ENCODE measurements around the gene APOBEC3H. TPM values are rescaled to one million over a fixed set of nuclear protein-coding genes. Genes with fewer than 3 reads are reported as not detected.

The APOBEC3H gene
- total and polyA plus RNA-seq, 2 donors (not counting 3 experiments of a cell fraction or from before 2014, with no cell fraction given), result not detected

DNA sequence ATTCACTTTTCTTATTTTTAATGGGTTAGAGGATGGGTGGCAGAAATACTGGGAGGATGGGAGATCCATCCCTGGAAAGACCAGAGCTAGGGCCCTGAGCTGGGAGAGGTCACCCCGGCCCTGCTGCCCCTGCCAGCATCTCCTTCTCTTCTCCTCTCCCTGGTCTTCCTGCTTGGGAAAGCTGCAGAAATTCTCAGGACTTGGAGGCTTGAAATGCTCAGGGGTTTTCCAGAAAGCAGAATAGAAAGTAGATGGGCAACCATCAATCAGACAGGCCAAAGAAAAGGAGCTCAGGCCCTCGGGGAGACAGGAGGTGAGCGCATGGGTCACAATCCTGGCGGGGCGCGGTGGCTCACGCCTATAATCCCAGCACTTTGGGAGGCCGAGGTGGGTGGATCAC, 1.5 kb downstream of the APOBEC3H start:
- FAIRE-seq, result no peak
- no peak overlapping the region for H3K9ac ChIP-seq (replicated peaks; ENCODE audit: extremely low read depth, insufficient read depth, low read length)
- no peaks in the 10 kb centered on the region for H4K20me1 ChIP-seq (replicated peaks; ENCODE audit: control insufficient read depth, extremely low read depth, insufficient read depth, low read length)
- CTCF ChIA-PET, result interaction anchor here (1.0 to 1.4 kb wide), 2 partner anchors 23 to 229 kb away, joined by 5 read pairs; no protein-coding TSS in a partner anchor
- TF ChIP-seq EZH2 (IDR thresholded peaks at IDR 0.05; ENCODE audit: borderline replicate concordance, low read depth, low read length, severe bottlenecking), result no peak
- no peak for TF ChIP-seq GATA2 (IDR thresholded peaks at IDR 0.05; ENCODE audit: insufficient read depth, insufficient read length, low read depth, low read length)
- TF ChIP-seq, protein P1, sequence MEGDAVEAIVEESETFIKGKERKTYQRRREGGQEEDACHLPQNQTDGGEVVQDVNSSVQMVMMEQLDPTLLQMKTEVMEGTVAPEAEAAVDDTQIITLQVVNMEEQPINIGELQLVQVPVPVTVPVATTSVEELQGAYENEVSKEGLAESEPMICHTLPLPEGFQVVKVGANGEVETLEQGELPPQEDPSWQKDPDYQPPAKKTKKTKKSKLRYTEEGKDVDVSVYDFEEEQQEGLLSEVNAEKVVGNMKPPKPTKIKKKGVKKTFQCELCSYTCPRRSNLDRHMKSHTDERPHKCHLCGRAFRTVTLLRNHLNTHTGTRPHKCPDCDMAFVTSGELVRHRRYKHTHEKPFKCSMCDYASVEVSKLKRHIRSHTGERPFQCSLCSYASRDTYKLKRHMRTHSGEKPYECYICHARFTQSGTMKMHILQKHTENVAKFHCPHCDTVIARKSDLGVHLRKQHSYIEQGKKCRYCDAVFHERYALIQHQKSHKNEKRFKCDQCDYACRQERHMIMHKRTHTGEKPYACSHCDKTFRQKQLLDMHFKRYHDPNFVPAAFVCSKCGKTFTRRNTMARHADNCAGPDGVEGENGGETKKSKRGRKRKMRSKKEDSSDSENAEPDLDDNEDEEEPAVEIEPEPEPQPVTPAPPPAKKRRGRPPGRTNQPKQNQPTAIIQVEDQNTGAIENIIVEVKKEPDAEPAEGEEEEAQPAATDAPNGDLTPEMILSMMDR (IDR thresholded peaks at IDR 0.05; ENCODE audit: extremely low read depth in 1 of 2, insufficient read depth in 1 of 2, low read depth in 1 of 2, low read length in 2 of 2), result no peak
- TF ChIP-seq JUN (IDR thresholded peaks at IDR 0.05; ENCODE audit: borderline replicate concordance, insufficient read depth, insufficient read length, low read depth), result no peak
- no peak for TF ChIP-seq POLR2AphosphoS5 (IDR thresholded peaks at IDR 0.05; ENCODE audit: insufficient read depth, low read depth, low read length)
- TF ChIP-seq POLR2A (IDR thresholded peaks at IDR 0.05; ENCODE audit: low read depth, low read length), result no peak
- TF ChIP-seq MYC (IDR thresholded peaks at IDR 0.05; ENCODE audit: low read depth, low read length), result no peak
- TF ChIP-seq FOS (IDR thresholded peaks at IDR 0.05; ENCODE audit: borderline replicate concordance, insufficient read depth, low read length), result no peak
- TF ChIP-seq, protein P2, sequence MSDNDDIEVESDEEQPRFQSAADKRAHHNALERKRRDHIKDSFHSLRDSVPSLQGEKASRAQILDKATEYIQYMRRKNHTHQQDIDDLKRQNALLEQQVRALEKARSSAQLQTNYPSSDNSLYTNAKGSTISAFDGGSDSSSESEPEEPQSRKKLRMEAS (IDR thresholded peaks at IDR 0.05; ENCODE audit: insufficient read depth, insufficient read length), result no peak
- H3K4me3 ChIP-seq (replicated peaks in 1 of 3; ENCODE audit: insufficient read depth in 1 of 3, low read depth in 1 of 3, low read length in 3 of 3), result no peak overlapping the region
- no peaks in the 10 kb centered on the region for H3K4me1 ChIP-seq (ENCODE audit: control insufficient read depth, extremely low read depth, insufficient read depth, low read length)
- no peaks in the 10 kb centered on the region for H3K36me3 ChIP-seq (ENCODE audit: control insufficient read depth in 2 of 2, extremely low read depth in 1 of 2, insufficient read depth in 2 of 2, low read length in 2 of 2)
- H3K9me3 ChIP-seq (replicated peaks; ENCODE audit: control insufficient read depth, insufficient read depth, low read length), result no peaks in the 10 kb centered on the region
- no TSS peak for BruUV-seq (replicated peaks)
- dilution Hi-C loops (cut with MboI; ENCODE audit: extremely low pct_ligation_motif_present, low sequenced_read_pairs), result no loop called here
- no peak for DNase-seq (ENCODE audit: low read depth, low spot score)
- no peaks in the 10 kb centered on the region for H3K79me2 ChIP-seq (ENCODE audit: control insufficient read depth, insufficient read depth, low read length)
- H3K9me1 ChIP-seq (replicated peaks; ENCODE audit: control insufficient read depth, extremely low read depth, insufficient read depth, low read length), result no peaks in the 10 kb centered on the region
- peaks cover 2 to 3% of the 10 kb centered on the region in 2 experiments for H3K27me3 ChIP-seq (ENCODE audit: control insufficient read depth in 2 of 2, insufficient read depth in 2 of 2, low read length in 2 of 2)
- H2AFZ ChIP-seq (ENCODE audit: low read depth, low read length), result no peak overlapping the region
- POLR2A ChIA-PET, result no interaction called here
- H3K4me2 ChIP-seq (ENCODE audit: insufficient read depth, low read length), result no peak overlapping the region
- no peak overlapping the region for H3K27ac ChIP-seq (ENCODE audit: insufficient read depth, low read depth, low read length)
- intact Hi-C loops (cut with micrococcal nuclease), result no loop called here
